ENCODE data around the gene CTDSPL.

- TF ChIP-seq, protein P1, sequence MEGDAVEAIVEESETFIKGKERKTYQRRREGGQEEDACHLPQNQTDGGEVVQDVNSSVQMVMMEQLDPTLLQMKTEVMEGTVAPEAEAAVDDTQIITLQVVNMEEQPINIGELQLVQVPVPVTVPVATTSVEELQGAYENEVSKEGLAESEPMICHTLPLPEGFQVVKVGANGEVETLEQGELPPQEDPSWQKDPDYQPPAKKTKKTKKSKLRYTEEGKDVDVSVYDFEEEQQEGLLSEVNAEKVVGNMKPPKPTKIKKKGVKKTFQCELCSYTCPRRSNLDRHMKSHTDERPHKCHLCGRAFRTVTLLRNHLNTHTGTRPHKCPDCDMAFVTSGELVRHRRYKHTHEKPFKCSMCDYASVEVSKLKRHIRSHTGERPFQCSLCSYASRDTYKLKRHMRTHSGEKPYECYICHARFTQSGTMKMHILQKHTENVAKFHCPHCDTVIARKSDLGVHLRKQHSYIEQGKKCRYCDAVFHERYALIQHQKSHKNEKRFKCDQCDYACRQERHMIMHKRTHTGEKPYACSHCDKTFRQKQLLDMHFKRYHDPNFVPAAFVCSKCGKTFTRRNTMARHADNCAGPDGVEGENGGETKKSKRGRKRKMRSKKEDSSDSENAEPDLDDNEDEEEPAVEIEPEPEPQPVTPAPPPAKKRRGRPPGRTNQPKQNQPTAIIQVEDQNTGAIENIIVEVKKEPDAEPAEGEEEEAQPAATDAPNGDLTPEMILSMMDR (IDR thresholded peaks at IDR 0.05): no peak
- TF ChIP-seq EP300 (IDR thresholded peaks at IDR 0.05): no peak
These were observed 138.2 kb downstream of the CTDSPL start for GRCh38 chr3:37999836-38000235.

Data from sigmoid colon (tissue), 4 donors.